OCI-LY7 (cell line): ENCODE measurements around the gene CDX1. TPM values are rescaled to one million over a fixed set of nuclear protein-coding genes. Genes with fewer than 3 reads are reported as not detected.

ENCODE experiments used
- BruUV-seq: library from RNA; stranded (reverse); fragments of 400-500 nt; replicated peaks from 2 replicates; lab custom pipeline; 2021; lab: Mats Ljungman, UMichigan
- CTCF ChIA-PET: fragments of 300-600 bp; sonication (Branson Sonifier 250); formaldehyde crosslinking; loops from one replicate; lab custom pipeline; 2022; ENCODE audit warnings: antibody characterized with exemption; ENCODE audit not compliant: unreplicated experiment; lab: Charles Lee
- POLR2A ChIA-PET: fragments of 300-600 bp; sonication (Branson Sonifier 250); formaldehyde crosslinking; loops from one replicate; lab custom pipeline; 2022; ENCODE audit warnings: antibody characterized with exemption; lab: Charles Lee
- DNase-seq: peaks from one replicate; pipeline ENCODE4 v3.0.0-alpha.2; 2015; ENCODE audit warnings: low spot score
- H2AFZ ChIP-seq: fragments of 200-600 bp; sonication (generic), shearing (Covaris generic); 2 replicates; pipeline ENCODE4 v1.6.1; 2014; ENCODE audit warnings: mild to moderate bottlenecking, antibody characterized with exemption, low read length, moderate library complexity
- H3K27ac ChIP-seq: fragments of 200-600 bp; sonication (generic); 2 replicates; pipeline ENCODE4 v1.5.1; 2014; ENCODE audit warnings: mixed run types, low read depth, mild to moderate bottlenecking, moderate library complexity, low read length, inconsistent platforms; ENCODE audit not compliant: poor library complexity, severe bottlenecking
- H3K36me3 ChIP-seq: fragments of 200-600 bp; sonication (generic); 2 replicates; pipeline ENCODE4 v1.6.1; 2014; ENCODE audit warnings: mild to moderate bottlenecking, antibody characterized with exemption, low read length, moderate library complexity, mixed read lengths; ENCODE audit not compliant: insufficient read depth
- H3K4me1 ChIP-seq: fragments of 200-600 bp; sonication (generic); 2 replicates; pipeline ENCODE4 v1.5.1; 2014; ENCODE audit warnings: mild to moderate bottlenecking, low read length; ENCODE audit not compliant: insufficient read depth, poor library complexity, severe bottlenecking
- H3K4me2 ChIP-seq: fragments of 200-600 bp; sonication (generic); 2 replicates; pipeline ENCODE4 v1.6.1; 2014; ENCODE audit warnings: mild to moderate bottlenecking, low read length
- H3K4me3 ChIP-seq: fragments of 200-600 bp; sonication (generic); 2 replicates; pipeline ENCODE4 v1.5.1; 2014; ENCODE audit warnings: mild to moderate bottlenecking, low read depth, low read length; ENCODE audit not compliant: poor library complexity, severe bottlenecking
- H3K79me2 ChIP-seq: fragments of 200-600 bp; sonication (generic); 2 replicates; pipeline ENCODE4 v1.6.1; 2016; ENCODE audit warnings: low read depth, mild to moderate bottlenecking, low read length, moderate library complexity, mixed read lengths; ENCODE audit not compliant: insufficient read depth
- H3K9me2 ChIP-seq: fragments of 200-600 bp; sonication (generic); 2 replicates; pipeline ENCODE4 v1.6.1; 2016; ENCODE audit warnings: mild to moderate bottlenecking, low read length, mixed read lengths; ENCODE audit not compliant: insufficient read depth
- H3K9me3 ChIP-seq: fragments of 200-600 bp; sonication (generic); 2 replicates; pipeline ENCODE4 v1.6.1; 2014; ENCODE audit warnings: mild to moderate bottlenecking, mixed run types, low read length, mixed read lengths
- H4K20me1 ChIP-seq: fragments of 200-600 bp; sonication (generic); 2 replicates; pipeline ENCODE4 v1.6.1; 2014; ENCODE audit warnings: mild to moderate bottlenecking, antibody characterized with exemption, low read length, moderate library complexity, mixed read lengths; ENCODE audit not compliant: insufficient read depth
- CTCF ChIP-seq: fragments of 200-600 bp; sonication (generic); conservative IDR thresholded peaks from 2 replicates; pipeline ENCODE4 v1.5.1; 2014; ENCODE audit warnings: mild to moderate bottlenecking, antibody characterized with exemption, low read length, moderate library complexity, mixed read lengths
- EZH2phosphoT487 ChIP-seq: fragments of 200-600 bp; sonication (generic); IDR thresholded peaks from 2 replicates; pipeline ENCODE4 v1.6.1; 2018; ENCODE audit warnings: low read depth, borderline replicate concordance, mild to moderate bottlenecking, mixed run types, antibody characterized with exemption, low read length, moderate library complexity, mixed read lengths
- intact Hi-C: fragments of 100-400 bp; cut with micrococcal nuclease; formaldehyde crosslinking; loops from one replicate; pipeline ENCODE4 v1.10.0; 2022; ENCODE audit not compliant: unreplicated experiment
- total RNA-seq, 2 experiments: library from RNA; depleted of rRNA in 1 of 2; stranded (reverse); fragments of >200 nt in 1 of 2; shearing (Covaris generic) in 1 of 2; gene quantifications; 2 replicates each; pipeline ENCODE4 v1.2.3, GENCODE V29; 2014 to 2022

CDX1 gene
- total RNA-seq, 2 experiments from 2014 or later = not detected

GRCh38 chr5:150217873-150218692 lies 51.5 kb downstream of the CDX1 start:
- H2AFZ ChIP-seq = no peak overlapping the region
- CTCF ChIA-PET = interaction anchor here (1.0 kb wide), 2 partner anchors 10 to 36 kb away, joined by 3 read pairs; no protein-coding TSS in a partner anchor
- no peaks in the 10 kb centered on the region for H3K9me2 ChIP-seq
- H3K36me3 ChIP-seq = no peaks in the 10 kb centered on the region
- DNase-seq = peak; percentile 82
- no peaks in the 10 kb centered on the region for H4K20me1 ChIP-seq
- intact Hi-C loops = loop anchor here (1.0 kb wide), 2 partner anchors 57 to 88 kb away; no protein-coding TSS in a partner anchor
- no peak overlapping the region for H3K27ac ChIP-seq
- POLR2A ChIA-PET = no interaction called here
- H3K79me2 ChIP-seq = no peaks in the 10 kb centered on the region
- H3K9me3 ChIP-seq = no peaks in the 10 kb centered on the region
- BruUV-seq = no TSS peak
- no peaks in the 10 kb centered on the region for H3K4me1 ChIP-seq
- TF ChIP-seq EZH2phosphoT487 (no peak), CTCF (peak; percentile 93)
- no peak overlapping the region for H3K4me2 ChIP-seq
- H3K4me3 ChIP-seq = no peak overlapping the region

GRCh38 chr5:150218693-150219035 lies 52.1 kb downstream of the CDX1 start:
- Histone ChIP-seq H4K20me1 (no peaks in the 10 kb centered on the region), H3K79me2 (no peaks in the 10 kb centered on the region), H3K4me2 (no peak overlapping the region), H3K4me3 (no peak overlapping the region), H2AFZ (no peak overlapping the region), H3K9me3 (no peaks in the 10 kb centered on the region), H3K4me1 (no peaks in the 10 kb centered on the region), H3K36me3 (no peaks in the 10 kb centered on the region), H3K9me2 (no peaks in the 10 kb centered on the region), H3K27ac (no peak overlapping the region)
- ChIA-PET POLR2A (no interaction called here), CTCF (interaction anchor here (0.5 to 1.0 kb wide), 4 partner anchors 9 to 59 kb away, joined by 3 to 4 read pairs (median 3); no protein-coding TSS in a partner anchor)
- intact Hi-C loops = loop anchor here (1.0 kb wide), 2 partner anchors 57 to 88 kb away; no protein-coding TSS in a partner anchor
- BruUV-seq = no TSS peak
- no peak for DNase-seq
- no peak for TF ChIP-seq CTCF

GRCh38 chr5:150219142-150219541 lies 52.6 kb downstream of the CDX1 start:
- Histone ChIP-seq H3K9me3 (no peaks in the 10 kb centered on the region), H3K4me2 (no peak overlapping the region), H4K20me1 (no peaks in the 10 kb centered on the region), H3K79me2 (no peaks in the 10 kb centered on the region), H3K27ac (no peak overlapping the region), H3K36me3 (no peaks in the 10 kb centered on the region), H2AFZ (no peak overlapping the region), H3K9me2 (no peaks in the 10 kb centered on the region), H3K4me1 (no peaks in the 10 kb centered on the region), H3K4me3 (no peak overlapping the region)
- no peak for TF ChIP-seq CTCF
- no peak for TF ChIP-seq EZH2phosphoT487
- intact Hi-C loops = no loop called here
- no TSS peak for BruUV-seq
- ChIA-PET POLR2A (no interaction called here), CTCF (interaction anchor here (0.5 to 1.0 kb wide), 3 partner anchors 8 to 60 kb away, joined by 3 to 4 read pairs (median 3); no protein-coding TSS in a partner anchor)
- peak; percentile 9 for DNase-seq
